Lung microvascular endothelial cell (primary cell): ENCODE measurements around the gene CDH1. TPM values are rescaled to one million over a fixed set of nuclear protein-coding genes. Genes with fewer than 3 reads are reported as not detected.
"Not testable (repeated sequence)": the region's sequence is repeated elsewhere in the genome, so short reads cannot be mapped to it uniquely, and the experiment has no call there.

Experiments used
- DNase-seq, 2 donors: peaks; one replicate each; pipeline versions ENCODE4 v3.0.0 to v3.0.0-alpha.2; 2010; ENCODE audit warnings: low read depth in 2 of 2
- total RNA-seq: library from RNA; depleted of rRNA; stranded (reverse); fragments of >200 nt; gene quantifications from 2 replicates; pipeline ENCODE4 v1.2.1, GENCODE V29; 2014

The CDH1 gene
- total RNA-seq, 1 donor from 2014 or later, result not detected

- DNase-seq, result not testable (repeated sequence)
Measured at GRCh38 chr16:68787419-68787807, 50.3 kb downstream of the CDH1 start.

GRCh38 chr16:68790130-68790761 is 53.2 kb downstream of the CDH1 start:
- DNase-seq, result no peak

DNA sequence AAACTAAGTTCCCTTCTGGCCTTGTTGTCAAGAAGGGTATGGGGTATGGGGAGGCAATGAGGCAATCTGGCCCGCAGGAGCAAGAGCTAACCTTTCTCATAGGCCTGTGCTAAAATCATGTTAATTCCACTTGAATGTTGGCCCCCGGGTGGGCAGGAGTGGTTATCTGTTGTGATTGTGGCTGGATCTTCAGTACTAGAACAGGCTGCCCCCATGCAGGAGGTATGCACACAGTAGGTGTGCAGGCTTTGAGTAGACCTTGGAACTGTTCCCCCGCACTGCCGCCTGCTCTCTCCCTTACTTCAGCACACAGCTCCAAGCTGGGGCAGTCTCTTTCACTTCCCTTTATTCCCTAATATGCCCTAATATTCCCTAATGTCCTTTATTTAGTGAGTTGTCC is 53.9 kb downstream of the CDH1 start:
- DNase-seq, result no peak

GRCh38 chr16:68792465-68793324 is 55.6 kb downstream of the CDH1 start:
- DNase-seq, result no peak

DNA sequence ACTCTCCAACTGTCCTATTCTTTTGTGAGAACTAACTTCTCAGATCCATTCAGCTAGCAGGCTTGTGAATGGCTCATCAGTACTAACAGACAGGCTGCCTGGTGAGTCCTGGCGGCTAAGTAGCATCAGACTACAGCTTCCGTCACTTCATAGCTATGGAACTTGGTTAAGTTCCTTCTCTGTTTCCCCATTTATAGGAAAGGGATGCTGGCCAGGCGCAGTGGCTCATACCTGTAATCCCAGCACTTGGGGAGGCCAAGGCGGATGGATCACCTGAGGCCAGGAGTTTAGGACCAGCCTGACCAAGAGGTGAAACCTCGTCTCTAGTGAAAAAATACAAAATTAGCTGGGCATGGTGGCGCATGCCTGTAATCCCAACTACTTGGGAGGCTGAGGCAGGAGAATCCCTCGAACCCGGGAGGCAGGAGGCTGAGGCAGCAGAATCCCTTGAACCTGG is 56.3 kb downstream of the CDH1 start:
- DNase-seq, result no peak

- no peak for DNase-seq
Measured at GRCh38 chr16:68798398-68798797, 61.3 kb downstream of the CDH1 start.

- peak; percentile 48 to 55 for DNase-seq
Measured at GRCh38 chr16:68800257-68800875, 63.3 kb downstream of the CDH1 start.

DNA sequence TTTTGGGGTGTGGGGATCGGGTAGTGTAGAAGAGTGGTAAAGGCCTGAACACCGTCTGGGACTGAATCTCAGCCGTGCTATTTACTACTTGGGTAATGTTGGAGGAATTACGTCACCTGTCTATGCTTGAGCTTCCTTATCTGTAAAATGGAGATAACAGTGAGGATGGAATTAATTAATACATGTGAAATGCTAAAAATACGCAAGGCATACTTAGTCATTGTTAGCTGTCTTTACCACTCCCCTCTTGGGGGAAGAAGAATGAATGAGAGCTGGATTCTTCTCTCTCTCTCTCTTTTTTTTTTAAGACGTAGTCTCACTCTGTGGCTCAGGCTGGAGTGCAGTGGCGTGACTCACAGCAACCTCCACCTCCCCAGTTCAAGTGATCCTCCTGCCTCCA is 65.1 kb downstream of the CDH1 start:
- DNase-seq, result no peak

GRCh38 chr16:68806422-68806821 is 69.3 kb downstream of the CDH1 start:
- no peak for DNase-seq

GRCh38 chr16:68806981-68807380 is 69.9 kb downstream of the CDH1 start:
- DNase-seq, result no peak

GRCh38 chr16:68814516-68814915 is 77.4 kb downstream of the CDH1 start:
- DNase-seq, result no peak

DNA sequence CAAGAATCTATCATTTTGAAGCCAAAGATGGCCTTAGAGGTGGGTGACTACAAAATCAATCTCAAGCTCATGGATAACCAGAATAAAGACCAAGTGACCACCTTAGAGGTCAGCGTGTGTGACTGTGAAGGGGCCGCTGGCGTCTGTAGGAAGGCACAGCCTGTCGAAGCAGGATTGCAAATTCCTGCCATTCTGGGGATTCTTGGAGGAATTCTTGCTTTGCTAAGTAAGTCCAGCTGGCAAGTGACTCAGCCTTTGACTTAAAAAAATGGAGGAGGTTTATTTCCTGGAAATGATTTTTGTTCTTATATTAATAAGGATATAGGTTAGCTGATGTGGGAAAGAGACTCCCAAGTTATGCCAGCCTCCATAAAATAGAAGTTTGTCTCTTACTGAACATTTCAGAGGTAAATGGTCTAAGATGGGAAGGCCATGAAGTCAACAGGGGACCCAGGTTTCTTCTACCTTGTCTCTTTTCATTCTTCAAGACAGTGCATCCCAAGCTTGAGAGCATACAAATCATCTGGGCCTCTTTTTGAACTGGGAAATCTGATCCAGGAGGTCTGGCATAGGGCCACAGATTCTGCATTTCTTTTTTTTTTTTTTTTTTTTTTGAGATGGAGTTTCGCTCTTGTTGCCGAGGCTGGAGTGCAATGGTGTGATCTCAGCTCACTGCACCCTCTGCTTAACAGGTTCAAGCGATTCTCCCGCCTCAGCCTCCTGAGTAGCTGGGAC is 86.5 kb downstream of the CDH1 start:
- DNase-seq, result peak in 1 of 2 donors; percentile 78

DNA sequence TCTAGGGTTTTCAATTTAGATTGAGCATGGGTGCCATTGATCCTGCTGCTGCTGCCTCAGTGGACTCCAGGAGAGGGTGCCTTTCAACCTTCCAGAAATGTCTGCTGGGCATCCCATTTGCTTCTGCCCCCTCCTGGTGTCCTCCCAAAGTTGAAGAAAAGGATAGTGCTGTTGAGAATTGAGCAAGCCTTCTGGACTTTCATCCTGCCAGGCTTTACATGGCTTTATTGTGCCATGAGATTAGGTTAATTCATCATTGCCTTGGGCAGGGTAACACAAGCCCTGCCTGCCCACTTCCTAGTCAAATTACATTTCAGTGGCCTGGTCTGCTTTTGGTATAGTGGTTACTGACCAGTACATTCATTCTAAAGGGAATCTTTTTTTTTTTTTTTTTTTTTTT is 88.3 kb downstream of the CDH1 start:
- no peak for DNase-seq

DNA sequence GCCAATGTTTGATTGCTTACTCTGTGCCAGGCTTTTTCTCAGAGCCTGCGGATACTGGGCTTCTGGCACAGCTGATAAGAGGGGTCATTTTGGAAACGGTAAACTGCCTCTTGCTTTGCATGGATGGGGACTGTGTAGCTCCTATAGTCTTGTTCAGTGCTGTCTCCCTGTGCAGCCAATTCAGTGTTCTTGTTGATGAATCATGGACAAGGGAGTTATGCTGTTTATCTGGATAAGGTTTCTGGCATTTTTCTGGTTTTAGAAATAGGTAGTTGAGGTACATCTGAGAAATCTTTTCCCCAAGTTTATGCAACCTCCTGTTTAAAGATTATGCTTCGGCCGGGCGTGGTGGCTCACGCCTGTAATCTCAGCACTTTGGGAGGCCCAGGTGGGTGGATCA is 89.6 kb downstream of the CDH1 start:
- no peak for DNase-seq

DNA sequence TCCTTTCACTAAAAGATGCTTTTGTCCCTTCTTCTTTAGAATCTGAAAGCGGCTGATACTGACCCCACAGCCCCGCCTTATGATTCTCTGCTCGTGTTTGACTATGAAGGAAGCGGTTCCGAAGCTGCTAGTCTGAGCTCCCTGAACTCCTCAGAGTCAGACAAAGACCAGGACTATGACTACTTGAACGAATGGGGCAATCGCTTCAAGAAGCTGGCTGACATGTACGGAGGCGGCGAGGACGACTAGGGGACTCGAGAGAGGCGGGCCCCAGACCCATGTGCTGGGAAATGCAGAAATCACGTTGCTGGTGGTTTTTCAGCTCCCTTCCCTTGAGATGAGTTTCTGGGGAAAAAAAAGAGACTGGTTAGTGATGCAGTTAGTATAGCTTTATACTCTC is 96.2 kb downstream of the CDH1 start:
- DNase-seq, result no peak

GRCh38 chr16:68834550-68834949 is 97.5 kb downstream of the CDH1 start:
- no peak for DNase-seq

GRCh38 chr16:68835970-68836369 is 98.9 kb downstream of the CDH1 start:
- DNase-seq, result no peak

GRCh38 chr16:68839831-68840230 is 102.7 kb downstream of the CDH1 start:
- DNase-seq, result no peak

DNA sequence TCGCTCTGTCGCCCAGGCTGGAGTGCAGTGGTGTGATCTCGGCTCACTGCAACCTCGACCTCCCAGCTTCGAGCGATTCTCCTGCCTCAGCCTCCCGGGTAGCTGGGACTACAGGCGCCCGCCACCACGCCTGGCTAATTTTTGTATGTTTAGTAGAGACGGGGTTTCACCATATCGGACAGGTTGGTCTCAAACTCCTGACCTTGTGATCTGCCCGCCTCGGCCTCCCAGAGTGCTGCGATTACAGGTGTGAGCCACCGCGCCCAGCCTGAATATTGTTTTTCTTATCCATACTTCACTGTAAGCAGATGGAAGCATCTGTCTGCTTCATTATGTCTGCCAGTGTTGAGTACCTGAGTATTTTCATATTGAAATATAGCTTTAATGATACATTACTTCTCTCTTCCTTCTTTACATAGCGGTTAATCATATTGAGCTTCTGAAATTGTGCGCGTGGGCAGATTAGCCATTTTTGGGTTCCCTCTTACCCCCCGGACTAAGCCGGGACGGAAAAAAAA is 105.9 kb downstream of the CDH1 start:
- DNase-seq, result not testable (repeated sequence)

GRCh38 chr16:68843482-68844210 is 106.6 kb downstream of the CDH1 start, which contains the start of gene TANGO6:
Gene TANGO6 (plus strand): TSS chr16:68843531. CDS start chr16:68843618, 87 bp downstream.
- DNase-seq, result peak; percentile 73 to 84

DNA sequence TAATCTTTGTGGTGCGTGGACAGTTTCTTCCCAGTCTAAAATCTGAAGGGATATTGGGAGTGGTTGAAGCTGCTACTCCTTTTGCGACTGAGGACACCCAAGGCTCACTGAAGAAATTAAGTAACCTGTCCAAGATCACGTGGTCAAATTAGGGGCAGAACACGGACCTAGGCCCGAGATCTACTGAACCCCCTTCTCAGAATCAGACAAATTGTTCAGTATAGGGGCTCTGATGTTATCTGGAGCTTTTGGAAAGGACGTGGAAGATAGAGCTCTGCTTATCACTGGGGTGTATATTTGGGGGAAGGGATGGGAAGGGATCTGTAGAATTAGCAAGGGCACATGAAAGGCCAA is 107.1 kb downstream of the CDH1 start:
- DNase-seq, result no peak
